Stimulated activated naive CD8-positive, alpha-beta T cell treated with anti-CD3 and anti-CD28 coated beads, Interleukin-15, amount 100 ng/mL, for 72 hours (primary cell): ENCODE data around the gene MCFD2.
"Not testable (repeated sequence)": the region's sequence is repeated elsewhere in the genome, so short reads cannot be mapped to it uniquely, and the experiment has no call there.

Source experiments
- ATAC-seq: fragments of 150-1000 bp; cut with Tn5 transposase; 2 replicates; pipeline ENCODE4 v1.10.0; 2021; ENCODE audit warnings: mild to moderate bottlenecking, moderate library complexity
- DNase-seq, 2 donors: peaks; one replicate each; pipeline ENCODE4 v3.0.0; 2021 to 2022
- H3K27ac Mint-ChIP-seq, 2 donors: one replicate each; pipeline ENCODE4 v1.8.0; 2022; ENCODE audit warnings: mild to moderate bottlenecking in 2 of 2, mixed read lengths in 2 of 2, moderate library complexity in 2 of 2
- H3K27me3 Mint-ChIP-seq: one replicate; pipeline ENCODE4 v1.8.0; 2022; ENCODE audit warnings: mixed read lengths
- H3K4me1 Mint-ChIP-seq: one replicate; pipeline ENCODE4 v1.8.0; 2022; ENCODE audit warnings: mild to moderate bottlenecking, mixed read lengths
- H3K4me3 Mint-ChIP-seq, 2 donors: one replicate each; pipeline ENCODE4 v1.8.0; 2022; ENCODE audit warnings: mild to moderate bottlenecking in 2 of 2, mixed read lengths in 2 of 2, moderate library complexity in 1 of 2
- H3K9me3 Mint-ChIP-seq, 2 donors: one replicate each; pipeline ENCODE4 v1.8.0; 2022; ENCODE audit warnings: mixed read lengths in 2 of 2

The MCFD2 gene

DNA sequence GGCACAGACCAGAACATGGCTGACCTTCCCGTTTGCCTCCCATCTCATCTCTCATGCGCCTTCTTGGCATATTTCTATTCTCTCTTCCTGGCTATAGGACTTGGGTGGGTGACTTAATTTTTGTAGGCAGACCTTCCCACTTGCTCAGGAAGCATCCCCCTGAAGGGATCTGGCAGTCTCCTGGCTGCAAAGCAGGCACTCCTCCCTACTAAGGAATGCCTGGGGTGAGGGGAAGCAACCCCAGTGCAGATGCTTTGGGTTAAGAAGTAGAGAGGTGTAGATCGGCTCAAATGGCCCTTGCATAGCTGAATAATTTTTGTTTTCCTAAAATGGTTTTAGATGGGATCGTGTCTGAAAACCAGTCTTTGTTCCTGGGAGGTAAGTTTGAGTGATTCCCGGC, 17.6 kb downstream of the MCFD2 start:
- DNase-seq (no peak), ATAC-seq (no peak)
- H3K4me1 Mint-ChIP-seq, result no peaks in the 10 kb centered on the region
- H3K4me3 Mint-ChIP-seq, result no peak overlapping the region
- no peaks in the 10 kb centered on the region for H3K27me3 Mint-ChIP-seq
- no peaks in the 10 kb centered on the region for H3K9me3 Mint-ChIP-seq
- H3K27ac Mint-ChIP-seq, result no peak overlapping the region

DNA sequence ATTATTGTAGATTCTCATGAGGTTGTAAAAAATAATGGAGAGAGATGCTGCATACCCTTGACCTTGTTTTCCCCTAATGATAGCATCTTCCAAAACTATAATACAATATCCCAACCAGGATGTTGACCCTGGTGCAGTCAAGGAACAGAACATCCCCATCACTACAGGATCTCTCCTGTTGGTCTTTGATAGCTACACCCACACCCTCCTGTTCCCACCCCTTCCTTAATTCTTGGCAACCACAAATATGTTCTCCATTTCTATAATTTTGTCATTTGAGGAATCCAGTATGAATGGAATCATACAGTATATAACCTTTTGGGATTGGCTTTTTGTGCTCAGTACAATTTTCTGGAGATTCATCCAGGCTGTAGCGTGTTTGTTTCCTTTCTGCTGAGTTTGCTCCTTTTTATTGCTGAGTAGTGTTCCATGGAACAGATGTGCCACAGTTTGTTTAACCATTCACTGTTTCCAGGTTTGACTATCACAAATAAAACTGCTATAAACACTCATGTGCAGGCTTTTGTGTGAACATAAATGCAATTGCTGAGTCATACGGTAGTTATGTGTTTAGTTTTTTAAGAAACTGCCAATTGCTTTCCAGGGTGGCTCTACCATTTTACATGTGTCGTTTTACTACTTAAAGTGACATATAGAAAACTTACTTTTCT, 22.2 kb downstream of the MCFD2 start:
- no peaks in the 10 kb centered on the region for H3K27me3 Mint-ChIP-seq
- H3K9me3 Mint-ChIP-seq, result no peaks in the 10 kb centered on the region
- DNase-seq, result no peak
- peak overlapping the region in 1 of 2 donors; percentile 19 for H3K27ac Mint-ChIP-seq
- no peak for ATAC-seq
- no peaks in the 10 kb centered on the region for H3K4me1 Mint-ChIP-seq
- H3K4me3 Mint-ChIP-seq, result no peak overlapping the region

DNA sequence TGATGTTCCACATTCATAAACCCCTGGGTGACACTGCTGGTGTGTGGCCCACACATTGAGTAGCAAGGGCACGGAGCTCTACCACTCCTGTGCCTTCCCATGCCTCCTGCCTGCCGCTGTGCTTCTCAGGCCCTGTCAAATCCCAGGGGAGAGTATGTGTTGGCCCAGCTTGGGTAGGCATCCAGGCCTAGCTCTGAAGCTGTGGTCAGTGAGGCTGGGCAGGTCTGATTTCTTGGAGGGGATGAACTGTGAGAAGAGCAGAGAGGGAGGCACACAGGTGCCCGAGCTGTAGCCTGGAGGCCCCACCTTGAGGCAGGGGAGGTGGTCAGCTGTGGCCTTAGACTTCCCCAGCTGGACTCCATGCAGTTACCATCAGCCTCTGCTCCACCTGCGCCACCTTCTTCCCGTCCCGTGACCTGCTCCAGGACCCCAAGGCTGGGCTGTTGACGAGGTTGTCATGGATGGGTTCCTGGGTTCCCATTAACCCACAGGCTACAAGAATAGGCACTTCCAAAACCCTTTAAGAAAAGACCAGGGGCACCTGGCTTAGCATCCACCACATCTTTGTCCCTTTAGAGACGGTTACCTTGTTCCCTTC, 23.6 kb downstream of the MCFD2 start:
- no peak overlapping the region for H3K27ac Mint-ChIP-seq

DNA sequence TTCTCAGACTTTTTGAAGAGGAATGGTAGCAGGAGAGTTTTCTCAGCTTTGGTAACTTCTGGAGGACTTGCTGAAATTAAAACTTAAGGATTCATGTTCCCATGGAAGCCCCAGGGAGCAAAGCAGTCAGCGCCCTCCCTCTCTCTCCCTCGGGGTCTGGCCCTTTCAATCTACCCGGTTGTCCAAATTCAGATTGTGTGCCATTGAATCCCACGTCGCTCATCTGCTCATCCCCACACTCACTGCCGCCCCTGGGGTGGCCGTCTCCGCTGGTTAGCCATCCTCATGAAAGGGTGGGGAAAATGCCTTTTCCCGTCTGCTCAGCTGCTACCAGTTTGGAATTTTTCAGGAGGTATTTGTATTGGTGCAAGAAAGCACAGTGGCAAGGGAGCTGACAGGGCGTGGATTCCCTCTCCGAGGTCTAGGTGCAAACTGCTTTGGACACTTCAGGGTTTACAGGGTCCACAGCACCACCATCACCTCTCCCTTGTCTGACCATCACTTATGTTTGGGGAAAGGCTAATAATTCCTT, 27.1 kb downstream of the MCFD2 start:
- Mint-ChIP-seq H3K4me3 (no peak overlapping the region), H3K9me3 (no peaks in the 10 kb centered on the region), H3K27ac (no peak overlapping the region), H3K27me3 (peaks cover 22% of the 10 kb centered on the region), H3K4me1 (peaks cover 8% of the 10 kb centered on the region)
- DNase-seq (no peak), ATAC-seq (no peak)

More for the DNA sequence above, 23.6 kb downstream of the MCFD2 start:
- Mint-ChIP-seq H3K4me3 (no peak overlapping the region), H3K4me1 (peaks cover 2% of the 10 kb centered on the region), H3K9me3 (no peaks in the 10 kb centered on the region), H3K27me3 (peaks cover under 1% of the 10 kb centered on the region)
- no peak for ATAC-seq
- DNase-seq, result no peak

DNA sequence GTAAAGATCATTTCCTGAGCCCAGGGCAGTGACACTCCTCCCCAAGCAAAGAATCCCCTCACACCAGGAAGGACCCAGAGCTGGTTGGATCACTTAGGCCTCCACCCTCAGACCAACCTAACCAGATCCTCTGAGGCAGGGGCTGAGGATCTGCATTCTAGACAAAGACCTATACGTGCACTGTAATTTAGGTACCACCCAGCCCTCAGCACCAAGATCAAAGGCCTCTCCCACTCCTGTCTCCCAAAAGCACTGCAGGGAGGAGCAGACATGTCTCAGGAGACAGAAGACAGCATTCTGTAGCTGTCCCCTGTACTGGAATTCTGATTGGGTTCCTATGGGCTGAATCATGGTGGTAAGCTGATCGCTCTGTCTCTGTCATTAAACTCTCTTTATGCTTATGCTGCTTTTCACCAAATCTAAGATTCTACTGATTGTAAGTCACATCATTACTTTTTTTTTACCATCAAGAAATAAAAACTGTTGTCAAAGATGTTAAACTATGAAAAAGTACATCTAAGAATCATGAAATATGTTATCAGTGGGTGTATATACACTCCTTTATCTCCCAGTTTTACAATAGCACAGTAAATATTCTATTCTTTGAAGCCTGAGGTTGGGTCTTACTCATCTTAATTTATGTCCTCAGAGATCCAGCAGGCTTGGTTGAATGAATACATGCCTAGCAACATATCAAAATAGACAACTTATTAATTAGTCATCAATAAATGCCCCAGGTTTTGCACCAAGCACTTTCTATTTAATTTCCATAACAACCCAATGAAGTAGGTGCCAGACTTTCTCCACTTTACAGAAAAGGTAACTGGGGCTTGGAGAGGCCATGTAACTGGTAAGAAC, 28.3 kb downstream of the MCFD2 start:
- peak overlapping the region; percentile 19 to 54 for H3K27ac Mint-ChIP-seq
- ATAC-seq (peak; percentile 64), DNase-seq (no peak)
- H3K4me1 Mint-ChIP-seq, result peaks cover 8% of the 10 kb centered on the region
- H3K9me3 Mint-ChIP-seq, result no peaks in the 10 kb centered on the region
- H3K4me3 Mint-ChIP-seq, result peak overlapping the region in 1 of 2 donors; percentile 39
- H3K27me3 Mint-ChIP-seq, result peaks cover 22% of the 10 kb centered on the region

DNA sequence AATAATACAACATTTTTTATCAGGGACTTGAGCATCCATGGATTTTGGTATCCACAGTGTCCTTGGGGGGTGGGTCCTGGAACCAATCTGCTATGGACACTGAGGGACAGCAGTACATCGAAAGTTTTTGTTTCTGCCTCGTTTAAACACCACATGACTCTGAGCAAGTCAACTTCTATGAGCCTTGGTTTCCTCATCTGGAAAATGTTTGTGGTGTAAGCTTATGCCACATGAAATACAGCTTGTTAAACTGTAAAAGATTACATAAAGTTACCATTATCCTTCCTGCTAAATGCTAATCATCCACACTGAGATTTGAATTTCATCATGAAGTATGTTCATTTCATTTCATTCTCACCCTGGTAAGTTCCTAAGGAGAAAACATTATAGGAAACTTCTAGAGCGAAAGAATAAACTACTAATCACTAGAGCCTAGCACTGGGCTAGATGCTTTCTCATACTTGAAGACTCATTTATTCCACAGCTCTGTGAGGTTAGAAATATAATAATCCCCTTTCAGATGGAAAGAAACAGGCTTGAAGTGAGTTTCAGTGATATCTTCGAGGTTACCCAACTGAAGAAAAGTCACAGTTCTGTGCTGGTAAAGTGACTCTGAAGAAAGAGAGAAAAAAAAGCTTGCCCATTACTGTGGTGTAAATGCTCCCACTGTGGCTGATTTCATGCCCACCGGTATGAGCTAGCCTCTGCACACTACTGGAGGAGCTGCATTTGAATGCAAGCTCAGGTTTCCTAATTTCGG, 29.2 kb downstream of the MCFD2 start:
- Mint-ChIP-seq H3K27ac (peak overlapping the region; percentile 19 to 54), H3K4me1 (peaks cover 8% of the 10 kb centered on the region), H3K9me3 (no peaks in the 10 kb centered on the region), H3K4me3 (peak overlapping the region in 1 of 2 donors; percentile 39), H3K27me3 (peaks cover 22% of the 10 kb centered on the region)
- DNase-seq, result peak in 1 of 2 donors; percentile 47
- peak; percentile 90 for ATAC-seq

DNA sequence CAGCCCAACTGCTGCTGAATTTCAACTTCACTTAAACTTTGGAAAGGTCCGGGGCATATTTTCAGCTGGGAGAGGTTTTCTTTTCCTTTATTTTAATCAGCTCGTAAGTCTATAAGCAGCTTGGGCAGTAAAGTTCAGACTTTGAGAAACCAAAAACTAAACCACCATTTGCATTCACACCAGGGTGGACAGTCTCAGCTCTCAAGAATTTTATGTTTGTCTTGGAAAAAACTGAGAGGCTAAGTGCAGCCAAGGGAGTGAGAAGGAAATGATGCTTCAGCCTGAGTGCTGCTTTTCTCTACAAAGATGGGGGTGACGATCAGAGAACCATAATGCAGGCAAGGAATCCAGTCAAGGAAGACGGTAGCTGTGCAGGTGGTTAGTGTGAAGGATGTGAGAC, 30.2 kb downstream of the MCFD2 start:
- no peak for ATAC-seq
- Mint-ChIP-seq H3K27me3 (peaks cover 22% of the 10 kb centered on the region), H3K27ac (no peak overlapping the region), H3K9me3 (no peaks in the 10 kb centered on the region), H3K4me1 (peaks cover 8% of the 10 kb centered on the region), H3K4me3 (no peak overlapping the region)
- no peak for DNase-seq

DNA sequence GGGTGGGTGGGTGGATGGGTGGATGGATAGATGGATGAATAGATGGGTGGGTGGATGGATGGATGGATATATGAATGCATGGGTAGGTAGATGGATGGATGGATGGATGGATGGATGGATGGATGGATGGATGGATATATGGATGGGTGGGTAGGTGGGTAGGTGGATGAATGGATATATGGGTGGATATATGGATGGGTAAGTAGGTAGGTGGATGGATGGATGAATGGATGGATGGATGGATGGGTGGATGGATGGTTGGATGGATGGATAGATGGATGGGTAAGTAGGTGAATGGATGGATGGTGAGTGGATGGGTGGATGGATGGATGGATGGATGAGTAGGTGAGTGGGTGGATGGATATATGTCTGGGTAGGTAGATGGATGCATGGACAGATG, 36.1 kb downstream of the MCFD2 start:
- Mint-ChIP-seq H3K27me3 (peaks cover 7% of the 10 kb centered on the region), H3K4me1 (no peaks in the 10 kb centered on the region), H3K4me3 (no peak overlapping the region), H3K27ac (no peak overlapping the region), H3K9me3 (no peaks in the 10 kb centered on the region)
- ATAC-seq (no peak), DNase-seq (no peak)

DNA sequence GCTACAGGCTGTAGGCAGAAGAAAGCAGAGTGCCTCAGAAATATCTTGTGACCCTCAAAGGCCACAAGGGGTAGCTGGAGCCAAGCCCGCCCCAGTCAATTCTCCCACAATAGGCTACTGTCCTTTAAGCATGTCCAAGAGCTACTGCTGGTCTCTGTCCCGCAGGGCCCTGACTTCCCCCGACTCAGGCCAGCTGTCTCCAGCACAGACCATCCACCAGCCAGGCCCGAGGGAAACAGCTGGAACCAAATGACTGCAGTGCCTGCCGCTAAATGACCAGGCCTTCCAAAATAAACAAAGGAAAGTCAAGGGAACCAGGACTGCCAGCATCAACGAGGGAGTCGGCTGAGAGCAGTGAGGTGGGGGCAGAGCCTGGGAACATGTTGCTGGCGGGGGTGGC, 36.7 kb downstream of the MCFD2 start:
- Mint-ChIP-seq H3K9me3 (no peaks in the 10 kb centered on the region), H3K4me3 (no peak overlapping the region), H3K27ac (no peak overlapping the region), H3K4me1 (no peaks in the 10 kb centered on the region), H3K27me3 (peaks cover under 1% of the 10 kb centered on the region)
- no peak for DNase-seq
- ATAC-seq, result no peak

DNA sequence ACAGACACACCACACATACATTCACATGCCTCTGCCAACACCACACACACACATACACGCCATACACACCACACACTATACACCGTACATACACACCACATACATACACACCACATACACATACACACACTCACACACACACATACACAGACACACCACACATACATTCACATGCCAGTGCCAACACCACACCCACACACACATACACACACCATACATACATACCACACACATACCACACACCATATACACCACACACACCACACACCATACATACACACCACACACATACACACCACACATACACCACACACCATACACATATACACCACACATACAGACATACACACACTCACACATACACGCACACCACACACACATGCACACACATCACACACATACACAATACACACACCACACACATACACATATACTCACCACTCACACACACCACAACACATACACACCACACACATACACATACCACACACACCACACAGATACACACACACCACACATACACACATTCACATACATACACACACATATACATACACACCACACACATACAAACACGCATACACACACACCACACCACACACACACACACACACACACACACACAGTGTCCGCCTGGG, 37.2 kb downstream of the MCFD2 start:
- Mint-ChIP-seq H3K27me3 (no peaks in the 10 kb centered on the region), H3K4me3 (no peak overlapping the region), H3K27ac (no peak overlapping the region), H3K4me1 (no peaks in the 10 kb centered on the region), H3K9me3 (no peaks in the 10 kb centered on the region)
- no peak for ATAC-seq
- DNase-seq, result no peak

DNA sequence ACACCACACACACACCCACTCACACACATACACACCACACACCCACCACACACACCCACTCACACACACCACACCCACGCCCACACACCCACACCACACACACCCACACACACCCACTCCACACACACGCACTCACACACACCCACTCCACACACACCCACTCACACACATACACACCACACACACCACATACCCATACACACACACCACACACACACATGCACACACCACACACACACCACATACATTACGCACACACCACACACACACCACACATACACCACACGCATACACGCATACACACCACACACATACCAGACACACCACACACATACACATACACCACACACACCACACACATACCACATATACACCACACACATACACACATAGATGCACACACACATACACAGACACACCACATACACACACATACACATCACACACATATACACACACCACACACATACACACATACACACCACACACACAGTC, 37.9 kb downstream of the MCFD2 start:
- Mint-ChIP-seq H3K4me1 (no peaks in the 10 kb centered on the region), H3K9me3 (no peaks in the 10 kb centered on the region), H3K27me3 (no peaks in the 10 kb centered on the region), H3K27ac (no peak overlapping the region), H3K4me3 (no peak overlapping the region)
- no peak for ATAC-seq
- DNase-seq, result no peak

DNA sequence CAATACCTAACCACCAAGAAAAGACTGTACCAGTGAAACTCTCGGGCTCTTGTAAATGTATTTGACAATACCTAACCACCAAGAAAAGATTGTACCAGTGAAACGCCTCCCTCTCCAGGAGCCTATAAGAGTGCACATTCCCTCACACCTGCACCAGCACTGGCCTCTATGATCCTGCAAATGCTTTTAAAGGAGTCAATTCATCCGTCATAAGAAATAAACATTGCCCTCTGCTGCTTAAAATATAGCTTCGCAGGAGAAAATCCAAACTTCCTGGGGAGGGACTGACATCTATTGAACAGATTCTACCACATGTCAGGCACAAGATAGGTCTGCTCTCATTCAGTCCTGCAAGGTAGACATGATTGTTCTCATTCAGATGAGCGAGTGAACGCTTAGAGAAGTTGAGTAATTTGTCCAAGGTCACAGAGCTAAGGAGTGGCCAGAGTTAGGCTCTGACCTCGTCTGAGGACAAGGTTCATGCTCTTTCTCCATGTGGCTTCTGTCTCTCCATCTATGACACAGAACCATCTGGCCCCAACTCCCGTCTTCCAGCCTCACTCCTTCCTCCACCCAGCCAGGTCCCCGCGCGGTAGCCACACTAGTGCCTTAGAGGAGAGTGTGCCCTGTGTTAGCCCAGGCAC, 38.7 kb downstream of the MCFD2 start:
- H3K27ac Mint-ChIP-seq, result no peak overlapping the region
- H3K27me3 Mint-ChIP-seq, result no peaks in the 10 kb centered on the region
- no peak overlapping the region for H3K4me3 Mint-ChIP-seq
- ATAC-seq (peak; percentile 46), DNase-seq (no peak)
- H3K9me3 Mint-ChIP-seq, result no peaks in the 10 kb centered on the region
- no peaks in the 10 kb centered on the region for H3K4me1 Mint-ChIP-seq

DNA sequence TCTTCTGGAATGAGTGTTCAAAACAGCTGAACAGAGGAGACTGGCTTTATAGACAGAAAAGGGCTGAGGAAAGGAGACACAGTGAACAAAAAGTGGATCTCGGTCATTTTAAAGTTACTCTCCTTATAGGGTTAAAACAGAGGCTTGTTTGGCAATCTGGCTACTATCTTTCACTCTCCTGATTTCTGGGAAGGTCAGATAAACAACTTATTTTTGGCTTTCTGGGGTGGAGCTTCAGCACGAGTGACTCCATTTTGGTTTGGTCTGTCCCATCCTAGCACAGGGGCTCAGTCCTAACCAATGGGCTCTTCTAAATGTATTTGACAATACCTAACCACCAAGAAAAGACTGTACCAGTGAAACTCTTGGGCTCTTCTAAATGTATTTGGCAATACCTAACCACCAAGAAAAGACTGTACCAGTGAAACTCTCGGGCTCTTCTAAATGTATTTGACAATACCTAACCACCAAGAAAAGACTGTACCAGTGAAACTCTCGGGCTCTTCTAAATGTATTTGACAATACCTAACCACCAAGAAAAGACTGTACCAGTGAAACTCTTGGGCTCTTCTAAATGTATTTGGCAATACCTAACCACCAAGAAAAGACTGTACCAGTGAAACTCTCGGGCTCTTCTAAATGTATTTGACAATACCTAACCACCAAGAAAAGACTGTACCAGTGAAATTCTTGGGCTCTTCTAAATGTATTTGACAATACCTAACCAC, 39.5 kb downstream of the MCFD2 start:
- not testable (repeated sequence) for H3K4me1 Mint-ChIP-seq, H3K27ac Mint-ChIP-seq, H3K9me3 Mint-ChIP-seq, ATAC-seq, H3K27me3 Mint-ChIP-seq, DNase-seq, H3K4me3 Mint-ChIP-seq
